Epithelial cell of proximal tubule (primary cell): ENCODE measurements around the gene U2AF1L4. TPM values are rescaled to one million over a fixed set of nuclear protein-coding genes. Genes with fewer than 3 reads are reported as not detected.
A peak's percentile ranks its signal among the peaks of the same experiment; 100 is the strongest.

Experiments used
- DNase-seq: peaks from one replicate; pipeline ENCODE4 v3.0.0-alpha.2; 2011; ENCODE audit warnings: low read depth
- H3K4me3 ChIP-seq: 2 replicates; pipeline ENCODE4 v1.5.1; 2011; ENCODE audit warnings: low read depth, mild to moderate bottlenecking, low read length
- CTCF ChIP-seq: conservative IDR thresholded peaks from 2 replicates; pipeline ENCODE4 v1.5.1; 2012; ENCODE audit warnings: low read depth, mild to moderate bottlenecking, low read length
- total RNA-seq: library from RNA; depleted of rRNA; stranded (reverse); fragments of >200 nt; gene quantifications from 2 replicates; pipeline ENCODE4 v1.2.3, GENCODE V29; 2015

The U2AF1L4 gene
- total RNA-seq, 1 donor from 2014 or later = 5.9 TPM

GRCh38 chr19:35738887-35739229 lies 6.4 kb downstream of the U2AF1L4 start:
- H3K4me3 ChIP-seq = no peak overlapping the region
- DNase-seq = no peak
- no peak for TF ChIP-seq CTCF

- no peak for DNase-seq
- TF ChIP-seq CTCF = no peak
- no peak overlapping the region for H3K4me3 ChIP-seq
Measured at GRCh38 chr19:35738021-35738886, 7.0 kb downstream of the U2AF1L4 start.

GRCh38 chr19:35736913-35737886 lies 8.0 kb downstream of the U2AF1L4 start:
- no peak overlapping the region for H3K4me3 ChIP-seq
- no peak for DNase-seq
- TF ChIP-seq CTCF = peak; percentile 40

- DNase-seq = no peak
- TF ChIP-seq CTCF = no peak
Measured at GRCh38 chr19:35734889-35735288, 10.3 kb downstream of the U2AF1L4 start.

GRCh38 chr19:35734273-35734672 lies 10.9 kb downstream of the U2AF1L4 start:
- no peak for TF ChIP-seq CTCF
- no peak overlapping the region for H3K4me3 ChIP-seq
- DNase-seq = no peak

More at GRCh38 chr19:35734889-35735288, 10.3 kb downstream of the U2AF1L4 start:
- no peak overlapping the region for H3K4me3 ChIP-seq

- TF ChIP-seq CTCF = no peak
- no peak for DNase-seq
- no peak overlapping the region for H3K4me3 ChIP-seq
Measured at GRCh38 chr19:35733180-35734125, 11.8 kb downstream of the U2AF1L4 start.
